GM12872 (cell line): ENCODE measurements around the gene HRK.

Source experiments
- TF ChIP-seq, protein P1 (sequence below): IDR thresholded peaks from 3 replicates; pipeline ENCODE4 v1.5.1; 2011; ENCODE audit warnings: low read depth, mild to moderate bottlenecking, low read length, moderate library complexity; ENCODE audit not compliant: insufficient read depth

The HRK gene

DNA sequence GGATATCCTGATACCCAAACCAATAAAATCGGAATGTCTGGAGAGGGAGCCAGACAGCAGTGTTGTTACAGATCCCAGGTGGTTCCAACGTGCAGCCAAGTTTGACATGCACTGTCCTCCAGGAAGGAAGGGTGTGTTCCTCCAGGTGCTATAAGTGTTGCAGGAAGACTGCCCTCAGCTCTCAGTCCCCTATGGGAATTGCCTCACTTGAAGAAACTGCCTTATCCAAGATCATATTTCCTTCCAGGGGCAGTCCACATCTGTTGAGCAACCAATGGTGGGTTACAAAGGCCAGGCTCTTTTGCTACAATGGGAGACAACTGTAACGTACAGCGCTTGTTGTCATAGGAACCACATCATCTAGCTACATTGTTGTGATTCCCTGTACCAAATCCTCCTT, 16.2 kb upstream of the HRK start:
- TF ChIP-seq, protein P1, sequence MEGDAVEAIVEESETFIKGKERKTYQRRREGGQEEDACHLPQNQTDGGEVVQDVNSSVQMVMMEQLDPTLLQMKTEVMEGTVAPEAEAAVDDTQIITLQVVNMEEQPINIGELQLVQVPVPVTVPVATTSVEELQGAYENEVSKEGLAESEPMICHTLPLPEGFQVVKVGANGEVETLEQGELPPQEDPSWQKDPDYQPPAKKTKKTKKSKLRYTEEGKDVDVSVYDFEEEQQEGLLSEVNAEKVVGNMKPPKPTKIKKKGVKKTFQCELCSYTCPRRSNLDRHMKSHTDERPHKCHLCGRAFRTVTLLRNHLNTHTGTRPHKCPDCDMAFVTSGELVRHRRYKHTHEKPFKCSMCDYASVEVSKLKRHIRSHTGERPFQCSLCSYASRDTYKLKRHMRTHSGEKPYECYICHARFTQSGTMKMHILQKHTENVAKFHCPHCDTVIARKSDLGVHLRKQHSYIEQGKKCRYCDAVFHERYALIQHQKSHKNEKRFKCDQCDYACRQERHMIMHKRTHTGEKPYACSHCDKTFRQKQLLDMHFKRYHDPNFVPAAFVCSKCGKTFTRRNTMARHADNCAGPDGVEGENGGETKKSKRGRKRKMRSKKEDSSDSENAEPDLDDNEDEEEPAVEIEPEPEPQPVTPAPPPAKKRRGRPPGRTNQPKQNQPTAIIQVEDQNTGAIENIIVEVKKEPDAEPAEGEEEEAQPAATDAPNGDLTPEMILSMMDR = no peak

DNA sequence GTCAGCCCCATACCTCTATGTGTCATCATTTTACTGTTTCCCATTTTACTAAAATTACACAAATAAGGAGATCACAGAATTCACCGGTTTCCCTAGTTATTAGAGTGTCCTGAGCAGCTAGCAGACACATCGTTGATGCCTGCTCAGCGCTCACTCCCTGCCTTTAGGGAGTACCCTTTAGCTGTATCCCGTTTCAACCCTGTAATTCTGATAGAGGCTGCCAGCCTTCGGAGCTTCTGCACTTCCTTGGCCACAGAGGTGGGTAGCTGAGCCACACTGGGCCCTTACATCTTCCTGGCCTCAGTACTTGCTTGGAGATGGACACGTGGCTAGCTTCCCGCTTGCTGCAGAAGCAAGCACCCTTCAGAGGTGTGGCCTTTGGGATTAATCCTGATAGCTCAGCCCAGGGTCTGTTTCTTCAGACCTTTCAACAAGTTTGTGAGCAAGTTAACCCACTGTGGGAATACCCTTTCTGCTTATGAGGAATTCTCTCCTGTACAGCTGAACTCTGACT, 15.2 kb upstream of the HRK start:
- TF ChIP-seq, protein P1 = no peak

GRCh38 chr12:116894913-116895312, 13.7 kb upstream of the HRK start:
- TF ChIP-seq, protein P1 = no peak

DNA sequence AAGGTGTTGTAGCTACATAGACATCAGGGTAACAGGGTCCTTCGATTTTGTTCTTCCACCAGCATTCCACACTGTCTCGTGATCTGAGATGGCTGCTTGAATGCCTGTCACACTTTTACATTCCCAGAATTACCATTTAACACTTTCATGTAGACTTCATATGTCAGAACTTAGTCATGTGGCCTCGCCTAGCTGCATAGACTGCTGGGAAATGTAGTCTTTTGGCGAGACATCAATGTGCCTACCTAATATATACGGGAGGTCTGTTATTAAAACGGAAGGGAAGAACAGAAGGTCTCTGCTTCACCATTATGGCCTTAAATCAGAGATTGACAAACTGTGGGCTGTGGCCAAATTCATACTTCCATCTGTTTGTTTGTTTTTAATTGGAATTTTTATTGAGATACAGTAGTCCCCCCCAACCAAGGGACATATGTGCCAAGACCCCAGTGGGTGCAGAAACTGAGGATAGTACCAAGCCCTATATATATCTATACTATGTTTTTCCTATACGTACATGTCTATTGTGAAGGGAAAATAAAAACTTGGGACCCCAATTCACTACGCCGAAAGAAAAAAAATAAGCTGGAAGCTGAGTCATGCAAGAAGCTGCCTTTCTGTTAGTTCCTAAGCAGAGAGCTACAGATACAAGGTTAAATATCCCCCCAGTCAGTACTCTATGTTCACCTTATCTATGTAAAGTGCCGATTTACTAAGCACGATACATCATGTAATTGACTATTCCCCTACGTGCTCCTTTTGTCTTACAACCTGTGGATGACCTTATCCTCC, 11.3 kb upstream of the HRK start:
- TF ChIP-seq, protein P1 = no peak

DNA sequence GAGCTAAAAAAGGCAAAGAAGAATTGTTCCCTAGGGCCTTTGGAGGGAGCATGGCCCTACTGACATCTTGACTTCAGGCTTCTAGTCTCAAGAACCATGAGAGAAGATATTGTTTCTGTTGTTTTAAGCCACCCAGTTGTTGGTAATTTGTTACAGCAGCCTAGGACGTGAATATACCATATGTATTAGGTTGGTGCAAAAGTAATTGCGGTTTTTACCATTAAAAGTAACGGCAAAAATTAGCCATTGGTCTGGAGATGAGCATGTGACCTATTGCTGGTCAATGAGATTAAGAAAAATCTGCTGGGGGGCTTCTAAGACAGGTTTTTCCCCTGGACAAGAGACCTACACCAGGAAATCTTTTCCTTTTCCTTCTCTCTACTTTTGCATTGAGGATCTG, 9.8 kb upstream of the HRK start:
- TF ChIP-seq, protein P1 = no peak

DNA sequence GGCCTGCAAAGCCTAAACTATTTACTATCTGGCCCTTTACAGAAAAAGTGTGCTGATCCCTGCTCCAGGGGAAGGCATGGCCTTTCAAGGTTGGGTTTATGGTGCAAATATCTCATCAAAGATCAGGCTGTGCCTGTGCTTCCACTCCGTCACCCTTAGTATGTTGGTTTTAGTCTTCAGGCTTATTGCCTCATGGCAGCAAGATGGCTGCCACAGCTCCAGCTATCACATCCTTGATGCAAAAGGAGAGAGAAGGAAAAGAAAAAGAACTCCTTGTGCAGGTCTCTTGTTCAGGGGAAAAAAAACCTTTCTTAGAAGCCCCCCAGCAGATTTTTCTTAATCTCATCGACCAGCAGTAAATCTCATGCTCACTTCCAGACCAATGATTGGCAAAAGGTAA, 9.1 kb upstream of the HRK start:
- TF ChIP-seq, protein P1 = no peak

GRCh38 chr12:116887897-116888296, 6.7 kb upstream of the HRK start:
- TF ChIP-seq, protein P1 = no peak
